HG03045 (cell line): ENCODE results near the gene ARHGAP30.
A peak's percentile ranks its signal among the peaks of the same experiment; 100 is the strongest.
"Not testable (repeated sequence)": the region's sequence is repeated elsewhere in the genome, so short reads cannot be mapped to it uniquely, and the experiment has no call there.

ENCODE experiments used
- ATAC-seq: cut with Tn5 transposase; IDR thresholded peaks from one replicate; pipeline ENCODE4 v1.9.1; 2021; ENCODE audit warnings: mild to moderate bottlenecking, moderate library complexity; ENCODE audit not compliant: unreplicated experiment

The ARHGAP30 gene, protein sequence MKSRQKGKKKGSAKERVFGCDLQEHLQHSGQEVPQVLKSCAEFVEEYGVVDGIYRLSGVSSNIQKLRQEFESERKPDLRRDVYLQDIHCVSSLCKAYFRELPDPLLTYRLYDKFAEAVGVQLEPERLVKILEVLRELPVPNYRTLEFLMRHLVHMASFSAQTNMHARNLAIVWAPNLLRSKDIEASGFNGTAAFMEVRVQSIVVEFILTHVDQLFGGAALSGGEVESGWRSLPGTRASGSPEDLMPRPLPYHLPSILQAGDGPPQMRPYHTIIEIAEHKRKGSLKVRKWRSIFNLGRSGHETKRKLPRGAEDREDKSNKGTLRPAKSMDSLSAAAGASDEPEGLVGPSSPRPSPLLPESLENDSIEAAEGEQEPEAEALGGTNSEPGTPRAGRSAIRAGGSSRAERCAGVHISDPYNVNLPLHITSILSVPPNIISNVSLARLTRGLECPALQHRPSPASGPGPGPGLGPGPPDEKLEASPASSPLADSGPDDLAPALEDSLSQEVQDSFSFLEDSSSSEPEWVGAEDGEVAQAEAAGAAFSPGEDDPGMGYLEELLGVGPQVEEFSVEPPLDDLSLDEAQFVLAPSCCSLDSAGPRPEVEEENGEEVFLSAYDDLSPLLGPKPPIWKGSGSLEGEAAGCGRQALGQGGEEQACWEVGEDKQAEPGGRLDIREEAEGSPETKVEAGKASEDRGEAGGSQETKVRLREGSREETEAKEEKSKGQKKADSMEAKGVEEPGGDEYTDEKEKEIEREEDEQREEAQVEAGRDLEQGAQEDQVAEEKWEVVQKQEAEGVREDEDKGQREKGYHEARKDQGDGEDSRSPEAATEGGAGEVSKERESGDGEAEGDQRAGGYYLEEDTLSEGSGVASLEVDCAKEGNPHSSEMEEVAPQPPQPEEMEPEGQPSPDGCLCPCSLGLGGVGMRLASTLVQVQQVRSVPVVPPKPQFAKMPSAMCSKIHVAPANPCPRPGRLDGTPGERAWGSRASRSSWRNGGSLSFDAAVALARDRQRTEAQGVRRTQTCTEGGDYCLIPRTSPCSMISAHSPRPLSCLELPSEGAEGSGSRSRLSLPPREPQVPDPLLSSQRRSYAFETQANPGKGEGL

DNA sequence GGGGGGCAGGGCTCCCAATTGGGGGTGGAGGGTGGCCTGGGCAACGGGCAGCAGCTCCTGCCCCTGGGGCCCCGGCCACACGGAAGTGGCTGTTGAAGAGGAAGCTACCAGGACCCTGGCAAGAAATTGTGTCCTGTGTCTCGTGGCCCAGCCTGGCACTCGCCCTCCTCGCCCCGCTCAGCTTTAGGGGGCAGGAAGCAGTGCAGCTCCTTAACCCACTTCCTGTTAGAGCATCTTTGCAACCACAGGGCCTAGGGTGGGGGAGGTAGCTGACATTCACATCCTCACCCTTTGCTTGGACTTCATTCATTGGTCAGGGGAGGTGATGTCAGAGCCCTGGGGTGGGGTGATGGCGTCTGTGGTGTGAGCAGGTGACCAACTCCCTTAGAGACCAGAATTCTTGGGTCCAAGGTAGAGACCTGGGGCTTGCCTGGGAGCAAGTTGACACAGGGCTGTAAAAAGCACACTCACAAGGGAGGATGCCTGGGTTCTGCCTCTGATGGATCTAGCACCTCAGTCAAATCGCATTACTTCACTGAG is at the start of gene ARHGAP30:
Gene ARHGAP30 (minus strand): TSS at position 161 of the 540 bp plus-strand sequence. CDS start 267 bp downstream, outside the sequence.
- peak; percentile 84 for ATAC-seq

DNA sequence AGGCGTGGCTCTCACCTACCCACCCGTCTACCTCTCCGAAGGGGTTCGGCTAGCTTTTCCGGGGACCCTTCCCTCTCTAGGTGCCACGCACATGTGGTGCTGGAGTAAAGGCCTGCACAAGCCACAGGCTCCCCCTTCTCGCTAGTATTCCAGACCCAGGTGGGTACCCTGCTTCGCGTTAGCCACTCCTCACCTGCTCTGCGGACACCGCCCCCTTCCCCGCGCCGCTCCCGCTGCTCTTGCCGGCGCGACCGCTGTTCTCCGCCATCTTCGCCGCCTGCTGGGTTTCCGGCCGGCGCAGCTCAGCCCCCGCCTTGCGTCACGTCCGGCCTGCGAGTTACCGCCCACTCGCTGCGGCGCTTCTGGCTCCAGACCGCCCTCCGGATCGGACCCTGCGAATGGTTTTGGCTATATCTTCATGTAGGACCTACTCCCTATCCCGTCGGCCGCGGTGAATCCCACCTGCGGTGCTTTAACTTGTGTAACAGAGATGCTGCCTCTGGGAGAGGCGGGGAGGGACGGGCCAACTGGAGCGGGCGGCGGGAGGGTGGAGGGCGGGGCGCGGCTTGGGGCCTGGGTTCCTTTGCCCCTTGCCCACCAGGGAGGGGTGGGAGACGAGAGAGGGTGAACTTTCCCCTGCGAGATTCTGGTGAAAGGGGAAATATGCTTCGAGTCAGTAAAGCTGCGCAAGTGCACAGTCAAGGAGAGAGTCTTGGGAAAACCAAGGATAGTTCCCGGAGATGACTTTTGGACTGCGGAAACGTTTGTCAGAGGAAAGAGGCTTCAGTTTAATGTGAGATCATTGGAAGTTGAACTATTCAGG is 48.3 kb upstream of the ARHGAP30 start, which contains the start of the genes NIT1 and PFDN2:
Gene NIT1 (plus strand): TSS at position 347 of the 823 bp plus-strand sequence. CDS start 72 bp downstream, at position 419.
Gene PFDN2 (minus strand): TSS at position 279 of the 823 bp plus-strand sequence. CDS start 11 bp downstream, at position 268.
- ATAC-seq: peak; percentile 89

DNA sequence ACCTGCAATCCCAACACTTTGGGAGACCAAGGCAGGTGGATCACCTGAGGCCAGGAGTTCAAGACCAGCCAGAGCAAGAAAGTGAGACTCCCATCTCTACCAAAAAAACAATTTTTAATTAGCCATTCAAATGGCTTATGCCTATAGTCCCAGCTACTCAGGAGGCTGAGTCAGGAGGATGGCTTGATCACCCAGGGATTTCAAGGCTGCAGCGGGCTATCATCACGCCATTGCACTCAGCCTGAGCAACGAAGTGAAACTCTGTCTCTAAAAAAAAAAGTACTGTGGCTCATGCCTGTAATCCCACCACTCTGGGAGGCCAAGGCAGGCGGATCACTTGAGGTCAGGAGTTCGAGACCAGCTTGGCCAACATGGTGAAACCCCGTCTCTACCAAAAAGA is 46.3 kb upstream of the ARHGAP30 start:
- ATAC-seq: not testable (repeated sequence)

DNA sequence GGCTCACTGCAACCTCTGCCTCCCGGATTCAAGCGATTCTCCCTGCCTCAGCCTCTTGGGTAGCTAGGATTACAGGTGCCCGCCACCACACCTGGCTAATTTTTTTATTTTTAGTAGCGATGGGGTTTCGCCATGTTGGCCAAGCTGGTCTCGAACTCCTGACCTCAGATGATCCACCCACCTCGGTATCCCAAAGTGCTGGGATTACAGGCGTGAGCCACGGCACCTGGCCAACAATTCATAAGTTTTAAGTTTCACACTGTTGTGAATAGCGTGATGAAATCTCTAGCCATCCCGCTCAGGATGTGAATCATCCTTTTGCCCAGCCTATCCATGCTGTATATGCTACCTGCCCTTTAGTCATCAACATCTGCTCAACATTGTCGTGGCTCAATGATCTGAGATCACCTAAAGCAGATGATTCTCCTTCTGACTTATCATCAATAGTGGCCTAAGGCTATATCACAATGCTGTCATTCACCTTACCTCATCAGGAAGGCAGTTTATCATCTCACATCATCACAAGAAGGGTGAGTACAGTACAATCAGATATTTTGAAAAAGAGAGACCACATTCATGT is 45.5 kb upstream of the ARHGAP30 start:
- no peak for ATAC-seq

DNA sequence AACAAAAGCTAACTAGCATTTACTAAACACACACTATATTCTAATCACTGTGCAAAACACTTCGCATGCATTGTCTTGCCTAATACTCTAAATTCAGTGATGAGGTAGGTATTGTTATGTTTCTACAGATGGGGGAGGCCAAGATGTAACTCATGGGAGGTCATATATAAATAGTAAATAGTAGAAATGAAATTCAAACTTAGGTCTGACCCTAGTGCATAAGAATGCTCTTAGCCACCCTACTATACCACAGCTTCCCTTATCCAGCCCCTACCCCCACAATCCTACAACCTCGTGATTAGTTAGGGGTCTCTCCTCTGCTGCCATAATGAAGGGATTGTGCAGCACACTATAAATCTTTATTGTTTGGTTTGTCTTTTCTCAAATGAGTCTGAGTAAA is 44.9 kb upstream of the ARHGAP30 start:
- no peak for ATAC-seq

DNA sequence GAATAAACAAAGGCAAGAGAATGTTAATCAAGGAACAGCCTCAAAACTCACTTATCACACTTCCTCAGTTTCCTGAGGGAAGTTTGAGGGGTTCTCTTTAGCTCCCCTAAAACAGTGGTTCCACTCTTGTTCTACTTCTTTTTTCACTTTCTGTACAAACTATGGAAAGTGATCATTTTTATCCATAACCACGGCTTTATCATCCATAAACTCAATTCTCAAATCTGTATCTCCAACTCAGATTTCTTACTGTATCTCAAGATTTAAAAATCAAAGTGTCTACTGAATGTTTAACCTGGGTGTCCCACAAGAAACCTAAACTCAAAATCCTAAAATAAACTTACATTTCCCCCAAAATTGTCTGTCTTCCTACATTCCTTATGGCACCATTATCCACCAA is 44.2 kb upstream of the ARHGAP30 start:
- no peak for ATAC-seq

DNA sequence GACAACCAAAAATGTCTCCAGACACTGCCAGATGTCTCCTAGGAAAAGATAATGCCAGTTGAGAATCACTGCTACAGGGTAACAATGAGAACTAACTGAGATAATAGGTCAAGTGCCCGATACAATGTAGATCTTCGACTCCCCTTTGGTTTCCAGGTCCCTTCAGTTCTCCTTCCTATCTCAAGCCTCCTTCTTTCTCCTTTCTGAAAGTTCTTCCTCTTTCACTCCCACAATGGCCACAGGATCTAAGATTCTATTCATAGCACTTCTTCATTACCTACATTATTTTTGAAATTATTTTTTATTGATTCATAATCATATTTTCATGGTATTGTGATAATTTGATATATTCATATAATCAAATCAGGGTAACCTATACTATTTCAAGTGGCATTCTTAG is 41.8 kb upstream of the ARHGAP30 start:
- ATAC-seq: no peak

DNA sequence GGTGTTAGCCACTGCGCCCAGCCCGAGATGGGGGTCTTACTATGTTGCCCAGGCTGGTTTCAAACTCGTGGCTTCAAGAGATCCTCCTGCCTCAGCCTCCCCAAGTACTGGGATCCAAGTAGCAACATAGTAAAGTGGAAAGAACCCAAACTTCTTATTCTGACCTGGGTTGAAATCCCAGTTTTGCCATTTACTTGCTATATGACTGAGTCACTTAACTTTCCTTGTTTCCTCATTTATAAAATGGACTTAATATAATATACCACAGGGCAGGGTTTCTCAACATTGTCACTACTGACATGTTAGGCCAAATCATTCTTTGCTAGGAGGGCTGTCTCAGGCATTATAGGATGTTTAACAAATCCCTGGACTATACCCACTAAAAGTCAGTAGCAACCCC is 41.4 kb upstream of the ARHGAP30 start:
- ATAC-seq: no peak

DNA sequence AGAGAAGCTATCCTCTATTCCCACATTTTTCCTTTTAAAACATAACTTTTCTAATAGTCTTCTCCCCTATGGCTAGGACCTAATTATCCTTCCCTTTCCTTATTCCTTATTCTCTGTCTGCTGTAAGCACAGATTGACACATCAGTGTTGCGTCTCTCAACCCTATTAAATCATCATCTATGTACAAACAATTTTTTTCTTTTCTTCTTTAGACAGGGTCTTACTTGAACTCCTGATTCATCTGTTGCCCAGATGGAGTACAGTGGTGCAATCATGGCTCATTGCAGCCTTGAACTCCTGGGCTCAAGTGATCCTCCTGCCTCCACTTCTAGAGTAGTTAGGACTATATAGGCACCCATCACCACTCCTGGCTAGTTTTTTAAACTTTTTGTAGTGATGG is 36.7 kb upstream of the ARHGAP30 start:
- no peak for ATAC-seq

DNA sequence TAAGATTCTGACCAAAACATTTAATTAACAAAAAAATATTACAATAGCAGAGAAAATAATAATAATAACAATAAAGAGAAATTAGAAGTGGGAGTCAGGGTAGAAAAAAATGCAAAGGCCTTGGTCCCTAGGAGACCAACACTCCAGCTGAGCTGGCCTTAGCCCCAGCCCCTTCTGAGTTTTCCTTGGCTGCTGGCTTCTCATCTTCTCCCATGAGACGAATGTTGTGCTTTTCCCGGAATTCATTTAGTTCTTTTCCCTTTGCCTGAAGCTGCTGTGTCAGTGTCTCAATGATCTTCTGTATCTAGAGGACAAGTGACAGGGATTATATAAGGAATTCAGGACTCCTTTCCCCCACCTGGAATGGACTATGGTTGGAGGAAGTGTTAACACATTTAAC is 30.9 kb upstream of the ARHGAP30 start:
- no peak for ATAC-seq

DNA sequence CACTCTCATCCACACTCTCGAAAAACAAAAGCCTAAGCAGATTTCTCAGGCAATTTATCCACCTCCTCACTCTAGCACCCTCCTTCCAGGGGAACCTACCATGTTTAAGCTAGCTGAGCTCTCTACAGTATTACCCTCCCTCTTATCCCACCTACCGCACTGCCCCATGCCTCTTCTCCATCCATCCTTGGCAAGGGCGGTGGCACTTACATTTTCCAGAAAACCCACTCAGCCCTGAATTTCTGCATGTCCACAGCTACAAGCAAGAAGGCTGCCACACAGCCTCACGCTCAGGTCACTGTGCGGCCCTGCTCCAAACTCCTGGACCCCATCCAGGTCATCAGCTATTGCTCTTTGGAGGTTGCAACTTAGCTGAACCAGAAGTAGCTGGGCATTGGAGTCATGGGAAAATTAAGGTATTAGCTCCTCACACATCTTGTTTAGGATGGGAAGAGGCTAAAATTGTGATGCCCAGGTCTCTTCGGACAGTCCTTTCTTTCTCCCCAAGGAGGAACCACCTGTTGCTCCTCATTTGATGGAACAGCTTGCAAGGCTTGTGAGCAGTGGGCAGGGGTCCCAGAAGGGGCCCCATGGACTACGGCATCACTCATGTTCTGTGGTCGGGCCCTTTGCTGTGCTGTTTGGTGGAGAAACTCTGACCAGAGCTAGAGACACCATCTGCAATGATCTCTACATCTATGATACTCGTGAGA is 29.6 kb upstream of the ARHGAP30 start:
- no peak for ATAC-seq

DNA sequence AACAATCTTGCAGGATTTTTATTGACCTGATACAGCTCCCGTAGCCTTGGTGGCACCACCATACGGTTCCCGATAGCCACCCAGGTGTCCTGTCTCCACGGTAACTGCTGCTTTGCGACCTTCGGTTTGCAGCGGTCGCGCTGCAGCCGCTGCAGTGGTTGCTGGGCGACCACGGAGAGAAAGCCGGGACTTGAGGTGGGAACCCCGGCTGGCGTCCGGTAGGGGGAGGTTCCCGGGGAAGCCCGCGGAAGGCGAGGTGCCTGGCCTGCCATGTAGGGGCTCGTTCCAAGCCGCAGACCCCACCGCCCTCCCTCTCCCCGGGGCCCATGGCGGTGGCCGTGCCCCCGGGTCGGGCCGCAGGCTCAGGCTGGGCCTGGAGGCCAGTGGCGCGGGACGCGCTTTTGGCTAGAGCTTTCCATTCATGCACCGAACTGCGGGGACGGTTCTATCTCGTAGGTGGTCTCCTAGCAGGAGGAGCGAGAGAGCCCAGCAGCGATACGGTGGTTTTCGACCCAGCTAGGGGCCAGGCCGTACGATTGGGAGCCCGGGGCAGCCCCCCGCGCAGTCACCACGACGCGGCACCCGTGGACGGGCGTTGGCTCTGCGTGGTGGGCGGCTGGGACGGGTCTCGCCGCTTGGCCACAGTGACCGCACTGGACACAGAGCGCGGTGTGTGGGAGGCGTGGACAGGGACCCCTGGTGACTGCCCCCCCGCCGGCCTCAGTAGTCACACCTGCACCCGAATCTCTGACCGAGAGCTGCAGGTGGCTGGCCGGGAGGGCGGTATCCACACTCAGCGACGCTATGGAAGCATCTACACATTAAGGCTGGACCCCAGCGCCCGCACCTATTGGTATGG is 28.7 kb upstream of the ARHGAP30 start, which contains the start of gene KLHDC9:
Gene KLHDC9 (plus strand): TSS at position 152 of the 859 bp plus-strand sequence. CDS start 175 bp downstream, at position 327.
- peak; percentile 65 for ATAC-seq

DNA sequence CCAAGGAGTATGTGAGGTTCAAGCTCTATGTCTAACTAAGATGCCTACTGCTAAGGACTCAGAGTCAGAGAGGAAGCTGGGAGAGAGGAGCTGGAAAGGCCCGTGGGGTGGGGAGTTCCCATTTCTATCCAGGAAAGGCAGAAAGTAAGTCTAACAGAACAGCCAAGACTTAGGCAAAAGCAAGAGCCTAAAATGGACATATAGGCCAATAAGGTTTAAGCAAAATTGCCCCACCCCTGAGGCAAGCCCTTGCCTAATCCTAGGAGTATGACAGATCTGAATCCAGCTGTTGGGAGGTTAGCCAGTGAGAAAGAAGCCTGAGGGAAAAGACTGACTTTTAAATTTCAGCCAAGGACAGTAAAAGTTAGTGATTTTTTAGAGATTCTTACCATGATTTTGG is 26.8 kb upstream of the ARHGAP30 start:
- ATAC-seq: no peak

DNA sequence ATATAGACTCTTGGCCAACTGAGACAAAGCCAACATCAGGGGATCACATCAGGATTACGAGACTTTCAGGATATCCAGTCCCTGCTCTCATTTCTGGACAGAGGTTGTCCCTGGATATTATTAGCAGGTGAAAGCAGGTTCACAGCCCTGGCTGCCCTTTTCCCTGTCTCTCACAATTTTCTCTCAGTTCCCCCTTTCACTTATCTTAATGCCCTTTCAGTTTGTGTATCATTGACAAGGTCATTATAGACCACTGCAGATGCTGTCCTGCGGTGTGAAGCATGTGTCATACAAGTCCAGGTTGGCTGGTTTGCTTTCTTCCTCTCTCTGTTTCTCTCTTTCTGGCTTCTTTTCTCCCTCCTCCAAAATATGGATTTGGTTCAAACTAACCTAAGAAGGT is 26.3 kb upstream of the ARHGAP30 start:
- ATAC-seq: no peak

DNA sequence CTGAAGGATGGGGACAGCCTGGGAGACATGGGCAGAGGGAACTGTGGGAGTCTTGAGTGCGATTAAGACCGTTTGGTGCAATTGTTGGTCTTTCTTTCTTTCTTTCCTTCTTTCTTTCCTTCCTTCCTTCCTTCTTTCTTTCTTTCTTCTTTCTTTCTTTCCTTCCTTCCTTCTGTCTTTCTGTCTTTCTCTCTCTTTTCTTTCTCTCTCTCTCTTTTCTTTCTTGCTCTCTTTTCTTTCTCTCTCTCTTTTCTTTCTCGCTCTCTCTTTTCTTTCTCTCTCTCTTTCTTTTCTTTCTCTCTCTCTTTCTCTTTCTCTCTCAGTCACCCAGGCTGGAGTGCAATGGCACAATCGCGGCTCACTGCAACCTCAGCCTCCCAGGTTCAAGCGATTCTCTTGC is 25.5 kb upstream of the ARHGAP30 start:
- ATAC-seq: no peak

DNA sequence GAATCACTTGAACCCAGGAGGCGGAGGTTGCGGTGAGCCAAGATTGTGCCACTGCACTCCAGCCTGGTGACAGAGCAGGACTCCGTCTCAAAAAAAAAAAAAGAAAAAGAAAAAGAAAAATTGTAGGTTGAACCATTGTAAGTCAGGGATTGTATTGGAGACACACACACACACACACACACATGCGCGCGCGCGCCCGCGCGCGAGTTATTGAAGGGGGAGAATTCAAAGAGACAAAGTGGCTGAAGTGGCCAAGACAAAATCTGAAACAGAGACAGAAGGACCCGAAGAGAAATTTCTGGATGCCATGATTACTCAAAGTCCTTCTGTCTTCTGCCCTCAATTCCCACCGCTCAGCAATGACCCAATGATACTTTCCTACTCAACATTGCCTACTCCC is 24.8 kb upstream of the ARHGAP30 start:
- ATAC-seq: no peak

DNA sequence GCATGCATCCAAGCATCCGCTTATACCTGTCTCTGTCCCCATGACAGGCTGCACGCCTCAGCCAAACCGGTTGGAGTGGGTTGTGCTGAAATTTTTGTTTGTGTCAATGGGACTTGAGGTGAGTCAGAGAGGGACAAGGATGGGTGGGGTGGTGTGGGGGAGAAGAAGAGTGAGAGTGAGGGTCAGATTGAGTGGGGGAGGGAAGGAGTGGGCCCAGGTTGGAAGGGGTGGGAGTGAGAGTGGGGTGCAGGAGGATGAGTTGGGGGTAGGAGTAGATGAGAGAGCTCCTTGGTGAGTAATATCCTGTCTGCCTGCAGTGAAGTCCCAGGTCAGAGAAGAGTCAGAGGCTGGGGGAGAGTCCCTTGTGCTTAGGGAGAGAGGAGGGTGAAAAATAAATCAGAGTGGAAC is 22.9 kb upstream of the ARHGAP30 start:
- ATAC-seq: no peak
